Measurements from ENCODE around the gene MTCL3.

DNA sequence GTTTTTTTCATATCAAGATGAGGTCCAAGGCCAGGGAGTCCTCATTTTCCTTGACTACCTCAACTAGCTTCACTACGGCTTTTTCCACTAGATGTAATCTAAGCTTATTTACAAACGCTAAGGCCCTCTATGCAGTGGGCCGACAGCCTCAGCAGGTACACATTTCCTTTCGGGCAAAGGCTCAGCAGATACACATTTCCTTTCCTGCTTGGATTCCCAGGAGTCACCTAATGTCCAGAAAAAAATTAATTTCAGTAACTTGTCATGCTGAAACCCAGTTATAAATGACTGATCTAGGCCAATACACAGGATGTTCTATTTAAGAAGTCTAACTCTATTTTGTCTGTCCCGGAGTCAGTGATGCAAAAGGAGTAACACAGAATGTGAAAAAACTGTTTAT lies 52.7 kb downstream of the MTCL3 start:
- TF ChIP-seq POLR2A (IDR thresholded peaks at IDR 0.05) (no peak), CTCF (IDR thresholded peaks at IDR 0.05) (no peak), POLR2AphosphoS5 (IDR thresholded peaks at IDR 0.05) (no peak), EP300 (IDR thresholded peaks at IDR 0.05) (no peak)
